CD4-positive, alpha-beta T cell (primary cell): ENCODE results near the gene NOTCH1. TPM values are rescaled to one million over a fixed set of nuclear protein-coding genes. Genes with fewer than 3 reads are reported as not detected.
A peak's percentile ranks its signal among the peaks of the same experiment; 100 is the strongest.

Experiments used
- ATAC-seq: fragments of 200-7000 bp; cut with Tn5 transposase; one replicate; pipeline ENCODE4 v1.10.0; 2022; ENCODE audit warnings: mild to moderate bottlenecking; ENCODE audit not compliant: poor library complexity
- CTCF ChIA-PET: fragments of 350-600 bp; sonication (Branson Sonifier 250); formaldehyde crosslinking; loops from one replicate; lab custom pipeline; 2021; ENCODE audit warnings: antibody characterized with exemption, inconsistent platforms; lab: Charles Lee
- POLR2A ChIA-PET: fragments of 350-600 bp; sonication (Branson Sonifier 250); formaldehyde crosslinking; loops from one replicate; lab custom pipeline; 2021; ENCODE audit warnings: antibody characterized with exemption, inconsistent platforms; lab: Charles Lee
- DNase-seq, 14 experiments: peaks; one replicate each; pipeline ENCODE4 v3.0.0-alpha.2; 2013 to 2020; ENCODE audit warnings: mixed read lengths in 2 of 14
- H3K27ac ChIP-seq, 2 donors: one replicate each; pipeline versions ENCODE4 v1.5.1 to v1.7.0; 2013; ENCODE audit warnings: low read length in 2 of 2, low read depth in 1 of 2, mild to moderate bottlenecking in 1 of 2
- H3K27me3 ChIP-seq, 2 experiments: 1 replicate in 1 of 2; 2 replicates in 1 of 2; pipeline versions ENCODE4 v1.6.1 to v1.7.0; 2013; ENCODE audit warnings: low read length in 2 of 2, control low read depth in 1 of 2, mild to moderate bottlenecking in 1 of 2, moderate library complexity in 1 of 2; ENCODE audit not compliant: insufficient read depth in 2 of 2, control insufficient read depth in 1 of 2
- H3K36me3 ChIP-seq: one replicate; pipeline ENCODE4 v1.6.1; 2013; ENCODE audit warnings: low read length, control low read depth; ENCODE audit not compliant: insufficient read depth
- H3K4me1 ChIP-seq: one replicate; pipeline ENCODE4 v1.6.1; 2013; ENCODE audit warnings: low read length, control low read depth; ENCODE audit not compliant: insufficient read depth
- H3K4me3 ChIP-seq: one replicate; pipeline ENCODE4 v1.5.1; 2013; ENCODE audit warnings: mild to moderate bottlenecking, low read length, moderate library complexity
- H3K9me3 ChIP-seq, 2 experiments: 1 replicate in 1 of 2; 2 replicates in 1 of 2; pipeline versions ENCODE4 v1.6.1 to v1.7.0; 2013; ENCODE audit warnings: low read length in 2 of 2, mild to moderate bottlenecking in 2 of 2, control low read depth in 1 of 2, moderate library complexity in 1 of 2; ENCODE audit not compliant: control insufficient read depth in 1 of 2, insufficient read depth in 1 of 2
- H3K27ac Mint-ChIP-seq: one replicate; pipeline ENCODE4 v1.8.0; 2020; ENCODE audit warnings: mixed read lengths
- H3K27me3 Mint-ChIP-seq: one replicate; pipeline ENCODE4 v1.8.0; 2021; ENCODE audit warnings: mixed read lengths
- H3K36me3 Mint-ChIP-seq: one replicate; pipeline ENCODE4 v1.8.0; 2021; ENCODE audit warnings: low read depth, mixed read lengths
- H3K4me1 Mint-ChIP-seq: one replicate; pipeline ENCODE4 v1.8.0; 2021; ENCODE audit warnings: low read depth, mixed read lengths
- H3K4me3 Mint-ChIP-seq: one replicate; pipeline ENCODE4 v1.8.0; 2020; ENCODE audit warnings: mild to moderate bottlenecking, mixed read lengths
- H3K9me3 Mint-ChIP-seq: one replicate; pipeline ENCODE4 v1.8.0; 2020; ENCODE audit warnings: mixed read lengths
- CTCF ChIP-seq: fragments of 200-600 bp; IDR thresholded peaks from one replicate; pipeline ENCODE4 v1.8.0; 2022; ENCODE audit warnings: antibody characterized with exemption, mild to moderate bottlenecking
- intact Hi-C, 2 experiments: fragments of 100-400 bp; cut with DNase I in 1 of 2; cut with micrococcal nuclease in 1 of 2; formaldehyde crosslinking; loops; one replicate each; pipeline versions ENCODE4 v1.15.1 to v1.9.0; 2023 to 2025; cut with DNase I, micrococcal nuclease
- total RNA-seq, 174 experiments: library from RNA in 2 of 174; stranded (reverse) in 2 of 174; gene quantifications; one replicate each; pipeline ENCODE4 v1.2.3 and lab custom pipeline; 2021 to 2026

The NOTCH1 gene
- total RNA-seq, 2 experiments from 2014 or later = 30.8 to 34.2 TPM

- no peak for TF ChIP-seq CTCF
- Mint-ChIP-seq H3K27me3 (no peaks in the 10 kb centered on the region), H3K9me3 (no peaks in the 10 kb centered on the region), H3K27ac (no peak overlapping the region), H3K36me3 (no peaks in the 10 kb centered on the region), H3K4me3 (no peak overlapping the region), H3K4me1 (no peaks in the 10 kb centered on the region)
- peaks cover 8% of the 10 kb centered on the region for H3K4me1 ChIP-seq
- intact Hi-C loops = no loop called here
- ChIA-PET CTCF (no interaction called here), POLR2A (interaction anchor here (1.9 kb wide), 1 partner anchor 19 kb away, joined by 7 read pairs; no protein-coding TSS in a partner anchor)
- peaks cover 4 to 17% of the 10 kb centered on the region in 2 experiments for H3K9me3 ChIP-seq
- peak in 2 of 14 experiments; percentile 51 to 54 for DNase-seq
- no peak overlapping the region for H3K27ac ChIP-seq
- H3K4me3 ChIP-seq = no peak overlapping the region
- no peaks in the 10 kb centered on the region for H3K36me3 ChIP-seq
- ATAC-seq = no peak
- no peaks in the 10 kb centered on the region for H3K27me3 ChIP-seq
These were observed 12.5 kb upstream of the NOTCH1 start for GRCh38 chr9:136558373-136558772.

GRCh38 chr9:136557036-136557435 is 11.2 kb upstream of the NOTCH1 start:
- Mint-ChIP-seq H3K4me3 (no peak overlapping the region), H3K27ac (no peak overlapping the region), H3K4me1 (peaks cover 6% of the 10 kb centered on the region), H3K27me3 (no peaks in the 10 kb centered on the region), H3K9me3 (no peaks in the 10 kb centered on the region), H3K36me3 (no peaks in the 10 kb centered on the region)
- Histone ChIP-seq H3K4me3 (no peak overlapping the region), H3K4me1 (peaks cover 6% of the 10 kb centered on the region), H3K9me3 (peaks cover 4 to 17% of the 10 kb centered on the region in 2 experiments), H3K27me3 (no peaks in the 10 kb centered on the region), H3K36me3 (no peaks in the 10 kb centered on the region), H3K27ac (no peak overlapping the region)
- no peak for TF ChIP-seq CTCF
- ChIA-PET CTCF (no interaction called here), POLR2A (interaction anchor here (1.9 kb wide), 1 partner anchor 18 kb away, joined by 7 read pairs; no protein-coding TSS in a partner anchor)
- ATAC-seq (no peak), DNase-seq (no peak)
- intact Hi-C loops = no loop called here

GRCh38 chr9:136556166-136556565 is 10.3 kb upstream of the NOTCH1 start:
- no peak for ATAC-seq
- CTCF ChIA-PET = no interaction called here
- peaks cover 14% of the 10 kb centered on the region for H3K4me1 Mint-ChIP-seq

More at GRCh38 chr9:136556166-136556565, 10.3 kb upstream of the NOTCH1 start:
- intact Hi-C loops = no loop called here
- peaks cover 4 to 11% of the 10 kb centered on the region in 2 experiments for H3K9me3 ChIP-seq
- Mint-ChIP-seq H3K9me3 (no peaks in the 10 kb centered on the region), H3K27ac (no peak overlapping the region), H3K4me3 (no peak overlapping the region), H3K27me3 (no peaks in the 10 kb centered on the region), H3K36me3 (no peaks in the 10 kb centered on the region)
- no peak for TF ChIP-seq CTCF
- peaks cover 14% of the 10 kb centered on the region for H3K4me1 ChIP-seq
- H3K4me3 ChIP-seq = no peak overlapping the region
- POLR2A ChIA-PET = no interaction called here
- DNase-seq = no peak
- H3K36me3 ChIP-seq = no peaks in the 10 kb centered on the region
- no peak overlapping the region for H3K27ac ChIP-seq
- H3K27me3 ChIP-seq = no peaks in the 10 kb centered on the region
